MCF 10A (cell line): ENCODE measurements around the gene RRAS. TPM values are rescaled to one million over a fixed set of nuclear protein-coding genes. Genes with fewer than 3 reads are reported as not detected.

Experiments used
- BruUV-seq: library from RNA; stranded (reverse); fragments of 400-500 nt; replicated peaks from 2 replicates; lab custom pipeline; 2021; lab: Mats Ljungman, UMichigan
- CTCF ChIA-PET: fragments of 300-600 bp; sonication (Branson Sonifier 250); formaldehyde crosslinking; extraction: SDS; loops from one replicate; lab custom pipeline; 2021; ENCODE audit warnings: antibody characterized with exemption, inconsistent platforms; lab: Yijun Ruan, JAX
- POLR2A ChIA-PET: fragments of 300-600, 350-650 bp; sonication (Branson Sonifier 250); formaldehyde crosslinking; extraction: SDS; loops from one replicate; lab custom pipeline; 2020; ENCODE audit warnings: antibody characterized with exemption, inconsistent platforms; lab: Yijun Ruan, JAX
- DNase-seq: peaks from one replicate; pipeline ENCODE4 v3.0.0-alpha.2; 2018; ENCODE audit not compliant: unreplicated experiment
- H3K27ac Mint-ChIP-seq: one replicate; pipeline ENCODE4 v1.8.0; 2022; ENCODE audit warnings: mild to moderate bottlenecking, low read depth, mixed read lengths; ENCODE audit not compliant: unreplicated experiment
- H3K27me3 Mint-ChIP-seq: one replicate; pipeline ENCODE4 v1.8.0; 2022; ENCODE audit warnings: mixed read lengths; ENCODE audit not compliant: insufficient read depth, unreplicated experiment
- H3K36me3 Mint-ChIP-seq: one replicate; pipeline ENCODE4 v1.8.0; 2022; ENCODE audit warnings: mild to moderate bottlenecking, moderate library complexity, mixed read lengths; ENCODE audit not compliant: insufficient read depth, unreplicated experiment
- H3K4me1 Mint-ChIP-seq: one replicate; pipeline ENCODE4 v1.8.0; 2022; ENCODE audit warnings: mixed read lengths; ENCODE audit not compliant: insufficient read depth, unreplicated experiment
- H3K4me3 Mint-ChIP-seq: one replicate; pipeline ENCODE4 v1.8.0; 2022; ENCODE audit warnings: mild to moderate bottlenecking, moderate library complexity, mixed read lengths; ENCODE audit not compliant: unreplicated experiment
- H3K9me3 Mint-ChIP-seq: one replicate; pipeline ENCODE4 v1.8.0; 2022; ENCODE audit warnings: mixed read lengths; ENCODE audit not compliant: unreplicated experiment
- intact Hi-C: fragments of 100-400 bp; cut with micrococcal nuclease; formaldehyde crosslinking; loops from 2 replicates; pipeline ENCODE4 v1.14.1; 2022
- total RNA-seq: library from RNA; stranded (reverse); gene quantifications from 2 replicates; pipeline ENCODE4 v1.2.3, GENCODE V29; 2022
- TF ChIP-seq, protein P1 (sequence below): fragments of 200-600 bp; IDR thresholded peaks from one replicate; pipeline ENCODE4 v1.8.0; 2022; ENCODE audit warnings: antibody characterized with exemption, mild to moderate bottlenecking; ENCODE audit not compliant: unreplicated experiment

The RRAS gene
- total RNA-seq, 1 experiment from 2014 or later, result 37.6 TPM

DNA sequence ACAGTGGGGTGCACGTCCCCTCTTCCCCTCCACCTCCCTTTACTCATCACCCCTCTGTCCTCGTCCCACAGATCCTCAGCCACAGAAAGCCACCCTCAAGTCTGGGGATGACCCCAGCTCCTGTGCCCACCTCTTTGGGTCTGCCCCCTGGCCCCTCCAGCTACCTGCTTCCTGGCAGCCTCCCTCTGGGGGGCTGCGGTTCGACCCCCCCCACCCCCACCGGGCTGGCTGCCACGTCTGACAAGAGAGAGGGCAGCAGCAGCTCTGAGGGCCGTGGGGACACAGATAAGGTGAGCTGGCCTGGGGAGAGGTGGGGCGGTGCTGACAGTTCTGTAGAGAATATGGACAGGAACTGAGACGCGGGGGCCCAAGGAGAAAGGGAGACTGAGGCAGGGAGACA is 14.6 kb upstream of the RRAS start:
- DNase-seq, result no peak
- no peaks in the 10 kb centered on the region for H3K4me1 Mint-ChIP-seq
- no TSS peak for BruUV-seq
- H3K9me3 Mint-ChIP-seq, result no peaks in the 10 kb centered on the region
- CTCF ChIA-PET, result interaction anchor here (1.1 to 1.8 kb wide), 2 partner anchors 18 to 21 kb away, joined by 5 to 7 read pairs; no protein-coding TSS in a partner anchor
- TF ChIP-seq, protein P1, sequence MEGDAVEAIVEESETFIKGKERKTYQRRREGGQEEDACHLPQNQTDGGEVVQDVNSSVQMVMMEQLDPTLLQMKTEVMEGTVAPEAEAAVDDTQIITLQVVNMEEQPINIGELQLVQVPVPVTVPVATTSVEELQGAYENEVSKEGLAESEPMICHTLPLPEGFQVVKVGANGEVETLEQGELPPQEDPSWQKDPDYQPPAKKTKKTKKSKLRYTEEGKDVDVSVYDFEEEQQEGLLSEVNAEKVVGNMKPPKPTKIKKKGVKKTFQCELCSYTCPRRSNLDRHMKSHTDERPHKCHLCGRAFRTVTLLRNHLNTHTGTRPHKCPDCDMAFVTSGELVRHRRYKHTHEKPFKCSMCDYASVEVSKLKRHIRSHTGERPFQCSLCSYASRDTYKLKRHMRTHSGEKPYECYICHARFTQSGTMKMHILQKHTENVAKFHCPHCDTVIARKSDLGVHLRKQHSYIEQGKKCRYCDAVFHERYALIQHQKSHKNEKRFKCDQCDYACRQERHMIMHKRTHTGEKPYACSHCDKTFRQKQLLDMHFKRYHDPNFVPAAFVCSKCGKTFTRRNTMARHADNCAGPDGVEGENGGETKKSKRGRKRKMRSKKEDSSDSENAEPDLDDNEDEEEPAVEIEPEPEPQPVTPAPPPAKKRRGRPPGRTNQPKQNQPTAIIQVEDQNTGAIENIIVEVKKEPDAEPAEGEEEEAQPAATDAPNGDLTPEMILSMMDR, result no peak
- peaks cover 58% of the 10 kb centered on the region for H3K36me3 Mint-ChIP-seq
- POLR2A ChIA-PET, result interaction anchor here (1.9 to 11.4 kb wide), 3 partner anchors 9 to 13 kb away, joined by 4 to 167 read pairs (median 6); partner anchors contain the start of genes BCL2L12, IRF3, RRAS and SCAF1
- intact Hi-C loops, result no loop called here
- no peaks in the 10 kb centered on the region for H3K27me3 Mint-ChIP-seq
- H3K27ac Mint-ChIP-seq, result peak overlapping the region; percentile 66
- H3K4me3 Mint-ChIP-seq, result no peak overlapping the region

DNA sequence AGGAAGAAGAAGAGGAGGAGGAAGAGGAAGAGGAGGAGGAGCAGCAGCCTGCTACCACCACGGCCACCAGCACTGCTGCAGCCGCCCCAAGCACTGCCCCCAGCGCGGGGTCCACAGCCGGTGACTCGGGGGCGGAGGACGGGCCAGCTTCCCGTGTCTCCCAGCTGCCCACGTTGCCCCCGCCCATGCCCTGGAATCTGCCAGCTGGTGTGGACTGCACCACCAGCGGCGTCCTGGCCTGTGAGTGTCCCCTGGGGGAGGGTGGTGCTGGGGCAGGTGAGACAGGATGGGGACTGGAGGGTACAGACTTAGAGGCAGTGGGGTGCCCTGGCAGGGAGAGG is 13.5 kb upstream of the RRAS start:
- TF ChIP-seq, protein P1, result no peak
- CTCF ChIA-PET, result no interaction called here
- POLR2A ChIA-PET, result interaction anchor here (1.0 kb wide), 1 partner anchor 10 kb away, joined by 3 read pairs; no protein-coding TSS in a partner anchor
- BruUV-seq, result no TSS peak
- H3K9me3 Mint-ChIP-seq, result no peaks in the 10 kb centered on the region
- no peaks in the 10 kb centered on the region for H3K27me3 Mint-ChIP-seq
- H3K4me3 Mint-ChIP-seq, result no peak overlapping the region
- DNase-seq, result no peak
- no peak overlapping the region for H3K27ac Mint-ChIP-seq
- peaks cover 68% of the 10 kb centered on the region for H3K36me3 Mint-ChIP-seq
- no peaks in the 10 kb centered on the region for H3K4me1 Mint-ChIP-seq
- intact Hi-C loops, result no loop called here

DNA sequence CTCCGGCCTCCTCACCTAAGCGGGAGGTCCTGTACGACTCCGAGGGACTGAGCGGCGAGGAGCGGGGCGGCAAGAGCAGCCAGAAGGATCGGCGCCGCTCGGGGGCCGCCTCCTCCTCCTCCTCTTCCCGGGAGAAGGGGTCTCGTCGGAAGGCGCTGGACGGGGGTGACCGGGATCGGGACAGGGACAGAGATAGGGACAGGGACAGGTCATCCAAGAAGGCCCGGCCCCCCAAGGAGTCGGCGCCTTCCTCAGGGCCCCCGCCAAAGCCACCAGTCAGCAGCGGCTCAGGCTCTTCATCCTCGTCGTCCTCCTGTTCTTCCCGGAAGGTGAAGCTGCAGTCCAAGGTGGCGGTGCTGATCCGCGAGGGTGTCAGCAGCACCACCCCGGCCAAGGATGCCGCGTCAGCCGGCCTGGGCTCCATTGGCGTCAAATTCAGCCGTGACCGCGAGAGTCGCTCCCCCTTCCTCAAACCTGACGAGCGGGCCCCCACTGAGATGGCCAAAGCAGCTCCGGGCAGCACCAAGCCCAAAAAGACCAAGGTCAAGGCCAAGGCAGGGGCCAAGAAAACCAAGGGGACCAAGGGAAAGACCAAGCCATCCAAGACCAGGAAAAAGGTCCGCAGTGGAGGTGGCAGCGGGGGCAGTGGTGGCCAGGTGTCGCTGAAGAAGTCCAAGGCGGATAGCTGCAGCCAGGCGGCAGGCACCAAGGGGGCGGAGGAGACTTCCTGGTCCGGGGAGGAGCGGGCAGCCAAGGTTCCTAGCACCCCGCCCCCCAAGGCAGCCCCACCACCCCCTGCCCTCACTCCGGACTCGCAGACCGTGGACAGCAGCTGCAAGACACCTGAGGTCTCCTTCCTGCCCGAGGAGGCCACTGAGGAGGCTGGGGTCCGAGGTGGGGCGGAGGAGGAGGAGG is 12.9 kb upstream of the RRAS start:
- Mint-ChIP-seq H3K36me3 (peaks cover 74% of the 10 kb centered on the region), H3K4me1 (no peaks in the 10 kb centered on the region), H3K27me3 (no peaks in the 10 kb centered on the region), H3K27ac (no peak overlapping the region), H3K9me3 (no peaks in the 10 kb centered on the region), H3K4me3 (no peak overlapping the region)
- no peak for DNase-seq
- BruUV-seq, result TSS peak; percentile 29
- TF ChIP-seq, protein P1, result no peak
- intact Hi-C loops, result no loop called here
- POLR2A ChIA-PET, result no interaction called here
- CTCF ChIA-PET, result no interaction called here

DNA sequence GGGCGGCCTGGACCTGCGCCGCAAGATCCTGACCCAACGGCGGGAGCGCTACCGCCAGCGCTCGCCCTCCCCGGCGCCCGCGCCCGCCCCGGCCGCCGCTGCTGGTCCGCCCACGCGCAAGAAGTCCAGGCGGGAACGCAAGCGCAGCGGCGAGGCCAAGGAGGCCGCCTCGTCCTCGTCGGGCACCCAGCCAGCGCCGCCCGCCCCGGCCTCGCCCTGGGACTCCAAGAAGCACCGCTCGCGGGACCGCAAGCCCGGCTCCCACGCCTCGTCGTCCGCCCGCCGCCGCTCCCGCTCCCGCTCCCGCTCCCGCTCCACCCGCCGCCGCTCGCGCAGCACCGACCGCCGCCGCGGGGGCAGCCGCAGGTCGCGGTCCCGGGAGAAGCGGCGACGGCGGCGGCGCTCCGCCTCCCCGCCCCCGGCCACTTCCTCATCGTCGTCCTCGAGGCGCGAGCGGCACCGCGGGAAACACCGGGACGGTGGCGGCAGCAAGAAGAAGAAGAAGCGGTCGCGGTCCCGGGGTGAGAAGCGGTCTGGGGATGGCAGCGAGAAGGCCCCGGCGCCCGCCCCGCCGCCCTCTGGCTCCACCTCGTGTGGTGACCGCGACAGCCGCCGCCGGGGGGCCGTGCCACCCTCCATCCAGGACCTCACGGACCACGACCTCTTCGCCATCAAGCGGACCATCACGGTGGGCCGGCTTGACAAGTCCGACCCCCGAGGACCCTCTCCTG is 12.0 kb upstream of the RRAS start:
- DNase-seq, result no peak
- intact Hi-C loops, result no loop called here
- H3K36me3 Mint-ChIP-seq, result peaks cover 81% of the 10 kb centered on the region
- H3K9me3 Mint-ChIP-seq, result no peaks in the 10 kb centered on the region
- POLR2A ChIA-PET, result no interaction called here
- TF ChIP-seq, protein P1, result no peak
- no peak overlapping the region for H3K27ac Mint-ChIP-seq
- H3K27me3 Mint-ChIP-seq, result no peaks in the 10 kb centered on the region
- H3K4me1 Mint-ChIP-seq, result no peaks in the 10 kb centered on the region
- H3K4me3 Mint-ChIP-seq, result no peak overlapping the region
- CTCF ChIA-PET, result no interaction called here
- BruUV-seq, result no TSS peak
